A673 (cell line): ENCODE data around the gene PDE8A.

Experiments
- CTCF ChIP-seq: fragments of 300-800, 200-600 bp; sonication (generic); conservative IDR thresholded peaks from 2 replicates; pipeline ENCODE4 v1.5.1; 2017; ENCODE audit warnings: low read depth, mild to moderate bottlenecking, antibody characterized with exemption, low read length, moderate library complexity, mixed read lengths
- EZH2 ChIP-seq: fragments of 200-600 bp; sonication (generic); IDR thresholded peaks from 2 replicates; pipeline ENCODE4 v1.6.1; 2017; ENCODE audit warnings: borderline replicate concordance, low read depth, mild to moderate bottlenecking, mixed read lengths, antibody characterized with exemption, low read length; ENCODE audit not compliant: poor library complexity, severe bottlenecking

GRCh38 chr15:84967380-84967779, 14.3 kb upstream of the PDE8A start:
- no peak for TF ChIP-seq CTCF
- TF ChIP-seq EZH2 = no peak
